ENCODE measurements around the gene LRCH1.

GRCh38 chr13:46757640-46758039, 204.7 kb downstream of the LRCH1 start:
- TF ChIP-seq CTCF (IDR thresholded peaks at IDR 0.05) (no peak), POLR2A (IDR thresholded peaks at IDR 0.05) (no peak)
